Vagina (tissue), 2 donors: ENCODE data around the gene PPFIBP1.

Experiments used
- CTCF ChIP-seq, 3 experiments: fragments of 450-650 bp in 2 of 3; fragments of 200-600 bp in 1 of 3; sonication (generic) in 1 of 3; IDR thresholded peaks; one replicate each; pipeline ENCODE4 v1.5.1; 2017 to 2019; ENCODE audit warnings: antibody characterized with exemption in 3 of 3, mild to moderate bottlenecking in 2 of 3, moderate library complexity in 2 of 3
- POLR2AphosphoS5 ChIP-seq, 2 donors: sonication (generic); formaldehyde crosslinking; IDR thresholded peaks; one replicate each; pipeline ENCODE4 v1.9.0; 2017; ENCODE audit warnings: antibody characterized with exemption in 2 of 2, mild to moderate bottlenecking in 2 of 2, low read depth in 1 of 2; ENCODE audit not compliant: insufficient read depth in 1 of 2

- no peak for TF ChIP-seq POLR2AphosphoS5 (IDR thresholded peaks at IDR 0.05; ENCODE audit: insufficient read depth in 1 of 2, low read depth in 1 of 2)
- TF ChIP-seq CTCF (IDR thresholded peaks at IDR 0.05), result no peak
Observed at GRCh38 chr12:27743601-27744000, 219.6 kb downstream of the PPFIBP1 start.
